ENCODE data around the gene MCC.

- TF ChIP-seq CTCF (IDR thresholded peaks at IDR 0.05): no peak
- no peak for TF ChIP-seq POLR2A (IDR thresholded peaks at IDR 0.05)
Observed at GRCh38 chr5:113036321-113036720, 451.9 kb downstream of the MCC start.
